GM13976 (cell line): ENCODE results near the gene PLPPR1.

Experiments used
- DNase-seq: peaks from one replicate; pipeline ENCODE4 v3.0.0; 2012; ENCODE audit warnings: low spot score
- in situ Hi-C: fragments of 300-500 bp; cut with MboI; formaldehyde crosslinking; loops from one replicate; pipeline ENCODE4 v1.12.0; 2022; ENCODE audit warnings: low sequenced_read_pairs, mixed read lengths, inconsistent platforms; ENCODE audit not compliant: unreplicated experiment
- TF ChIP-seq, protein P1 (sequence below): IDR thresholded peaks from 2 replicates; pipeline ENCODE4 v1.5.1; 2012; ENCODE audit warnings: borderline replicate concordance, mild to moderate bottlenecking; ENCODE audit not compliant: insufficient read depth; ENCODE audit errors: extremely low read depth, missing control alignments, control extremely low read depth

Gene PLPPR1

GRCh38 chr9:101029315-101030085 is 973 bp downstream of the PLPPR1 start:
- in situ Hi-C loops, result no loop called here

GRCh38 chr9:101030086-101030391 is 1.5 kb downstream of the PLPPR1 start:
- TF ChIP-seq, protein P1, sequence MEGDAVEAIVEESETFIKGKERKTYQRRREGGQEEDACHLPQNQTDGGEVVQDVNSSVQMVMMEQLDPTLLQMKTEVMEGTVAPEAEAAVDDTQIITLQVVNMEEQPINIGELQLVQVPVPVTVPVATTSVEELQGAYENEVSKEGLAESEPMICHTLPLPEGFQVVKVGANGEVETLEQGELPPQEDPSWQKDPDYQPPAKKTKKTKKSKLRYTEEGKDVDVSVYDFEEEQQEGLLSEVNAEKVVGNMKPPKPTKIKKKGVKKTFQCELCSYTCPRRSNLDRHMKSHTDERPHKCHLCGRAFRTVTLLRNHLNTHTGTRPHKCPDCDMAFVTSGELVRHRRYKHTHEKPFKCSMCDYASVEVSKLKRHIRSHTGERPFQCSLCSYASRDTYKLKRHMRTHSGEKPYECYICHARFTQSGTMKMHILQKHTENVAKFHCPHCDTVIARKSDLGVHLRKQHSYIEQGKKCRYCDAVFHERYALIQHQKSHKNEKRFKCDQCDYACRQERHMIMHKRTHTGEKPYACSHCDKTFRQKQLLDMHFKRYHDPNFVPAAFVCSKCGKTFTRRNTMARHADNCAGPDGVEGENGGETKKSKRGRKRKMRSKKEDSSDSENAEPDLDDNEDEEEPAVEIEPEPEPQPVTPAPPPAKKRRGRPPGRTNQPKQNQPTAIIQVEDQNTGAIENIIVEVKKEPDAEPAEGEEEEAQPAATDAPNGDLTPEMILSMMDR, result no peak
- DNase-seq, result no peak
- in situ Hi-C loops, result no loop called here

More at GRCh38 chr9:101029315-101030085, 973 bp downstream of the PLPPR1 start:
- DNase-seq, result no peak
- TF ChIP-seq, protein P1, result no peak

DNA sequence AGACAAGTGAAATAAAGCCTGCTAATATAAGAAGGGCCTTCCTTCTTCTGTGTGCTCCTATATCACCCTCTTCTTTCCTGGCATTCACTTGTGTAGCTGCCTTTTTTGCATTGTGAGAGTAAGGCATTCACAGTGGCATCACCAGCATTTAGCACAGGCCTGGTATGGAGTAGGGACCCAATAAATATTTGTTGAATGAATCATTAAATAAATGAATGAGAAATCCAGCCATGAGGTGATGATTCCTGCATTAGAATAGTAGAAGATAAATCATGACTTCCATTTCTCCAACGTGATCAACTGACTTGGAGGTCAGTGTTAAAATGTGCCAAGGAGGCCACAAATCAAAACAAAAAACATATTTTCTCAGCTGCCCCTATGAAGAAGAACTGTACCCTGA is 3.9 kb downstream of the PLPPR1 start:
- DNase-seq, result no peak
- in situ Hi-C loops, result no loop called here
- TF ChIP-seq, protein P1, result no peak

- DNase-seq, result no peak
- in situ Hi-C loops, result no loop called here
- TF ChIP-seq, protein P1, result no peak
Observed at GRCh38 chr9:101034222-101034621, 5.7 kb downstream of the PLPPR1 start.

- in situ Hi-C loops, result no loop called here
- no peak for DNase-seq
- TF ChIP-seq, protein P1, result no peak
Observed at GRCh38 chr9:101035098-101035497, 6.6 kb downstream of the PLPPR1 start.

DNA sequence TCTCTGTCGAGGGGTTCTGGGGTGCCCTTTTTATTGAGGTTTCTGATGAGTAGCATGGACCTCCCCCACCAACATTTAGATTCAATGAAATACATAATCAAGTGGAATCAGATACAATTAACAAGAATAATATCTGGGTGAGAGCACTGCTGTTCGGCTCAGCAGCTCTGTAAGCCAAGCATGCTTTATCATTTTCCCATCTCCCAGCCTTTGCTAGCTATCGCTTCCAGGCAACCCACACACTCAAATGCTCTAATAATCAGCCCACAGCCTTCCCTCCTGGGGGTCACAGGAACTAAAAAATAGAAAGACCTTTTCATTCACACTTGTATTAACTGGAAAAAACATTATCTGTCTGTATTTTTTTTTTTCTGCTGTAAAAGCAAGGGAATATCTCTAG is 8.9 kb downstream of the PLPPR1 start:
- in situ Hi-C loops, result no loop called here
- TF ChIP-seq, protein P1, result no peak
- DNase-seq, result no peak
